Mesodermal cell (in vitro differentiated cells): Measurements from ENCODE around the gene SMYD2.

ENCODE experiments used
- H3K27ac ChIP-seq: 2 replicates; pipeline ENCODE4 v1.7.0; 2013; ENCODE audit warnings: mild to moderate bottlenecking, low read depth, low read length, moderate library complexity; ENCODE audit not compliant: severe bottlenecking
- H3K36me3 ChIP-seq: 2 replicates; pipeline ENCODE4 v1.7.1; 2013; ENCODE audit warnings: mild to moderate bottlenecking, low read length, moderate library complexity; ENCODE audit not compliant: control insufficient read depth, insufficient read depth
- H3K4me1 ChIP-seq: one replicate; pipeline ENCODE4 v1.7.1; 2013; ENCODE audit warnings: mild to moderate bottlenecking, low read length; ENCODE audit not compliant: insufficient read depth, control insufficient read depth, poor library complexity, severe bottlenecking
- H3K4me3 ChIP-seq: 2 replicates; pipeline ENCODE4 v1.7.0; 2013; ENCODE audit warnings: low read length, control low read depth, mild to moderate bottlenecking; ENCODE audit not compliant: insufficient read depth, poor library complexity, severe bottlenecking; ENCODE audit errors: extremely low read depth
- H3K9me3 ChIP-seq: 2 replicates; pipeline ENCODE4 v1.7.1; 2013; ENCODE audit warnings: mild to moderate bottlenecking, low read length, moderate library complexity; ENCODE audit not compliant: control insufficient read depth
- WGBS, 2 experiments: methylation state at CpG; one replicate each; pipeline ENCODE4 v1.1.5; 2013; ENCODE audit warnings: missing lambda C conversion rate in 2 of 2; ENCODE audit not compliant: insufficient coverage in 2 of 2; 5-methylcytosine and 5-hydroxymethylcytosine counted together

The SMYD2 gene

GRCh38 chr1:214318956-214319736, 38.2 kb downstream of the SMYD2 start:
- Histone ChIP-seq H3K4me1 (peaks cover 5% of the 10 kb centered on the region), H3K27ac (no peak overlapping the region), H3K4me3 (no peak overlapping the region), H3K9me3 (no peaks in the 10 kb centered on the region), H3K36me3 (peaks cover 28% of the 10 kb centered on the region)
- 95 to 97% methylated on average over 9 to 10 of the region's 10 CpGs for WGBS, 2 experiments

- H3K4me1 ChIP-seq, result peaks cover 5% of the 10 kb centered on the region
- peaks cover 28% of the 10 kb centered on the region for H3K36me3 ChIP-seq
- WGBS, 2 experiments, result 97 to 100% methylated on average over 3 to 5 of the region's 5 CpGs
- no peak overlapping the region for H3K4me3 ChIP-seq
- no peak overlapping the region for H3K27ac ChIP-seq
- no peaks in the 10 kb centered on the region for H3K9me3 ChIP-seq
Observed at GRCh38 chr1:214319938-214320337, 39.0 kb downstream of the SMYD2 start.

- H3K36me3 ChIP-seq, result peaks cover 39% of the 10 kb centered on the region
- peaks cover 5% of the 10 kb centered on the region for H3K4me1 ChIP-seq
- no peak overlapping the region for H3K4me3 ChIP-seq
- 91% methylated on average over 4 of the region's 5 CpGs; no CpG with 5 or more reads in 1 of the 2 experiments for WGBS, 2 experiments
- no peak overlapping the region for H3K27ac ChIP-seq
- no peaks in the 10 kb centered on the region for H3K9me3 ChIP-seq
Observed at GRCh38 chr1:214321705-214322453, 40.9 kb downstream of the SMYD2 start.

- no peaks in the 10 kb centered on the region for H3K4me1 ChIP-seq
- 76 to 88% methylated on average over 8 of the region's 8 CpGs for WGBS, 2 experiments
Observed at GRCh38 chr1:214324896-214325800, 44.2 kb downstream of the SMYD2 start.

GRCh38 chr1:214326406-214326805, 45.4 kb downstream of the SMYD2 start:
- WGBS, 2 experiments, result 88 to 94% methylated on average over 2 to 3 of the region's 5 CpGs
- no peaks in the 10 kb centered on the region for H3K4me1 ChIP-seq
- H3K4me3 ChIP-seq, result no peak overlapping the region
- no peaks in the 10 kb centered on the region for H3K9me3 ChIP-seq
- peaks cover 42% of the 10 kb centered on the region for H3K36me3 ChIP-seq
- H3K27ac ChIP-seq, result no peak overlapping the region

More at GRCh38 chr1:214324896-214325800, 44.2 kb downstream of the SMYD2 start:
- peaks cover 37% of the 10 kb centered on the region for H3K36me3 ChIP-seq
- H3K4me3 ChIP-seq, result no peak overlapping the region
- H3K27ac ChIP-seq, result no peak overlapping the region
- no peaks in the 10 kb centered on the region for H3K9me3 ChIP-seq

- H3K27ac ChIP-seq, result no peak overlapping the region
- H3K4me1 ChIP-seq, result peaks cover 1% of the 10 kb centered on the region
- no peak overlapping the region for H3K4me3 ChIP-seq
- no peaks in the 10 kb centered on the region for H3K9me3 ChIP-seq
- WGBS, 2 experiments, result 78 to 94% methylated on average over 1 of the region's 1 CpG
- H3K36me3 ChIP-seq, result peaks cover 43% of the 10 kb centered on the region
Observed at GRCh38 chr1:214327514-214327913, 46.6 kb downstream of the SMYD2 start.

- no peak overlapping the region for H3K4me3 ChIP-seq
- peaks cover 13% of the 10 kb centered on the region for H3K4me1 ChIP-seq
- WGBS, 2 experiments, result 58 to 64% methylated on average over 7 to 10 of the region's 11 CpGs
- peaks cover 45% of the 10 kb centered on the region for H3K36me3 ChIP-seq
- H3K9me3 ChIP-seq, result no peaks in the 10 kb centered on the region
- no peak overlapping the region for H3K27ac ChIP-seq
Observed at GRCh38 chr1:214328770-214329469, 48.0 kb downstream of the SMYD2 start.

GRCh38 chr1:214329470-214330220, 48.7 kb downstream of the SMYD2 start:
- Histone ChIP-seq H3K9me3 (no peaks in the 10 kb centered on the region), H3K36me3 (peaks cover 52% of the 10 kb centered on the region), H3K4me3 (no peak overlapping the region), H3K27ac (no peak overlapping the region), H3K4me1 (peaks cover 15% of the 10 kb centered on the region)
- 92 to 94% methylated on average over 16 to 19 of the region's 20 CpGs for WGBS, 2 experiments

GRCh38 chr1:214330222-214330621, 49.3 kb downstream of the SMYD2 start:
- 81 to 100% methylated on average over 1 to 2 of the region's 3 CpGs for WGBS, 2 experiments
- Histone ChIP-seq H3K9me3 (no peaks in the 10 kb centered on the region), H3K36me3 (peaks cover 55% of the 10 kb centered on the region), H3K27ac (no peak overlapping the region), H3K4me1 (peaks cover 15% of the 10 kb centered on the region), H3K4me3 (no peak overlapping the region)
